CD8-positive, alpha-beta memory T cell (primary cell): ENCODE results near the gene LRRC4. TPM values are rescaled to one million over a fixed set of nuclear protein-coding genes. Genes with fewer than 3 reads are reported as not detected.
A peak's percentile ranks its signal among the peaks of the same experiment; 100 is the strongest.

ENCODE experiments used
- CTCF ChIA-PET: fragments of 350-600 bp; sonication (Branson Sonifier 250); formaldehyde crosslinking; loops from one replicate; lab custom pipeline; 2021; ENCODE audit warnings: antibody characterized with exemption; lab: Charles Lee
- POLR2A ChIA-PET: fragments of 350-600 bp; sonication (Branson Sonifier 250); formaldehyde crosslinking; loops from one replicate; lab custom pipeline; 2021; ENCODE audit warnings: antibody characterized with exemption; lab: Charles Lee
- DNase-seq, 5 donors: peaks; one replicate each; pipeline versions ENCODE4 v3.0.0 to v3.0.0-alpha.2; 2020 to 2022; ENCODE audit warnings: mixed read lengths in 1 of 5
- H3K27ac ChIP-seq: one replicate; pipeline ENCODE4 v1.7.0; 2013; ENCODE audit warnings: low read depth, mild to moderate bottlenecking, low read length, moderate library complexity
- H3K27me3 ChIP-seq: 2 replicates; pipeline ENCODE4 v1.7.0; 2013; ENCODE audit warnings: low read length, mild to moderate bottlenecking; ENCODE audit not compliant: insufficient read depth, poor library complexity, severe bottlenecking
- H3K36me3 ChIP-seq: 2 replicates; pipeline ENCODE4 v1.7.0; 2013; ENCODE audit warnings: mild to moderate bottlenecking, low read length, moderate library complexity; ENCODE audit not compliant: insufficient read depth
- H3K4me1 ChIP-seq: 2 replicates; pipeline ENCODE4 v1.7.0; 2013; ENCODE audit warnings: mild to moderate bottlenecking, low read length, moderate library complexity; ENCODE audit not compliant: insufficient read depth
- H3K4me3 ChIP-seq: 2 replicates; pipeline ENCODE4 v1.7.0; 2013; ENCODE audit warnings: mild to moderate bottlenecking, low read length
- H3K9me3 ChIP-seq: 2 replicates; pipeline ENCODE4 v1.7.0; 2013; ENCODE audit warnings: mild to moderate bottlenecking, low read length
- H3K27ac Mint-ChIP-seq, 8 donors: one replicate each; pipeline ENCODE4 v1.8.0; 2020 to 2021; ENCODE audit warnings: mixed read lengths in 8 of 8, mild to moderate bottlenecking in 6 of 8, inconsistent platforms in 3 of 8, moderate library complexity in 3 of 8
- H3K27me3 Mint-ChIP-seq, 2 donors: one replicate each; pipeline ENCODE4 v1.8.0; 2020 to 2021; ENCODE audit warnings: mixed read lengths in 2 of 2, mild to moderate bottlenecking in 1 of 2, moderate library complexity in 1 of 2
- H3K36me3 Mint-ChIP-seq, 3 donors: one replicate each; pipeline ENCODE4 v1.8.0; 2020 to 2021; ENCODE audit warnings: mixed read lengths in 3 of 3, inconsistent platforms in 1 of 3, mild to moderate bottlenecking in 1 of 3
- H3K4me1 Mint-ChIP-seq, 3 donors: one replicate each; pipeline ENCODE4 v1.8.0; 2020 to 2021; ENCODE audit warnings: mixed read lengths in 3 of 3, inconsistent platforms in 1 of 3, mild to moderate bottlenecking in 1 of 3
- H3K4me3 Mint-ChIP-seq, 7 donors: one replicate each; pipeline ENCODE4 v1.8.0; 2020 to 2021; ENCODE audit warnings: mixed read lengths in 7 of 7, mild to moderate bottlenecking in 6 of 7, moderate library complexity in 4 of 7, inconsistent platforms in 2 of 7
- H3K9me3 Mint-ChIP-seq, 5 donors: one replicate each; pipeline ENCODE4 v1.8.0; 2020 to 2022; ENCODE audit warnings: mixed read lengths in 5 of 5, mild to moderate bottlenecking in 3 of 5, moderate library complexity in 2 of 5, inconsistent platforms in 1 of 5
- polyA plus RNA-seq: library from polyadenylated mRNA; unstranded; fragments of 300-500 nt; fragmentation: Illumina TruSeq; gene quantifications from one replicate; pipeline ENCODE4 v1.2.3, GENCODE V29; 2021
- total RNA-seq, 2 experiments: library from RNA; stranded (reverse); gene quantifications; one replicate each; pipeline ENCODE4 v1.2.3, GENCODE V29; 2021

The LRRC4 gene
- total and polyA plus RNA-seq, 3 experiments from 2014 or later, result 0.15 to 0.51 TPM; not detected in 1

- H3K27ac ChIP-seq, result no peak overlapping the region
- no peaks in the 10 kb centered on the region for H3K4me1 ChIP-seq
- no peak overlapping the region for H3K4me3 ChIP-seq
- Mint-ChIP-seq H3K36me3 (peaks cover 8 to 16% (median 8%) of the 10 kb centered on the region in 3 donors), H3K4me3 (peak overlapping the region in 1 of 7 donors; percentile 51), H3K27me3 (peaks cover 12 to 15% of the 10 kb centered on the region in 2 donors), H3K4me1 (peaks cover 17 to 23% (median 20%) of the 10 kb centered on the region in 3 donors), H3K27ac (no peak overlapping the region), H3K9me3 (no peaks in the 10 kb centered on the region)
- POLR2A ChIA-PET, result no interaction called here
- DNase-seq, result no peak
- CTCF ChIA-PET, result no interaction called here
- H3K9me3 ChIP-seq, result no peaks in the 10 kb centered on the region
- peaks cover 3% of the 10 kb centered on the region for H3K36me3 ChIP-seq
- H3K27me3 ChIP-seq, result no peaks in the 10 kb centered on the region
Observed at GRCh38 chr7:128026551-128026950, 4.7 kb downstream of the LRRC4 start.

DNA sequence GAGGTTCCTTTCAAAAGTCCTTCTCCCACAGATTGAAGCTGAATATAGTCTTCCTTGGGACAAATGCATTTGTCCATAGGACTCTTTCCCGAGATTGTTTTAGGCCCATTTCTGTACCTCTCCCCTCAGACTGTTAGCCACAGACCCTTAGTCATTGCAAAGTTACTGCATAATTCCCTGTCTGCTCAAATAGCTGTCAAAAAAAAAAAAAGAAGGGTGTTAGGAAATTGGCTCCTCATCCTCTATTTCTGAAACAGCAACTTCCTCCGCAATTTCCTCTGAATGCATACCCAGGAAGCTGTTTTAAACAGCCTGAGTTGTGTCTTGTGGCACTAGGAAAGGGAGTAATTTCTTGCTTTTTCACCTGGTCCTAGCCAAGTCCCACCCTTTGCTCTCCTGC is 5.4 kb downstream of the LRRC4 start:
- Histone ChIP-seq H3K27me3 (no peaks in the 10 kb centered on the region), H3K36me3 (peaks cover 3% of the 10 kb centered on the region), H3K4me1 (no peaks in the 10 kb centered on the region), H3K27ac (no peak overlapping the region), H3K4me3 (no peak overlapping the region), H3K9me3 (no peaks in the 10 kb centered on the region)
- no peak overlapping the region for H3K27ac Mint-ChIP-seq
- H3K27me3 Mint-ChIP-seq, result peaks cover 12 to 15% of the 10 kb centered on the region in 2 donors
- no peak for DNase-seq
- peaks cover 16 to 23% (median 20%) of the 10 kb centered on the region in 3 donors for H3K4me1 Mint-ChIP-seq
- peaks cover 11 to 18% (median 12%) of the 10 kb centered on the region in 3 donors for H3K36me3 Mint-ChIP-seq
- POLR2A ChIA-PET, result no interaction called here
- no peaks in the 10 kb centered on the region for H3K9me3 Mint-ChIP-seq
- H3K4me3 Mint-ChIP-seq, result no peak overlapping the region
- CTCF ChIA-PET, result no interaction called here

GRCh38 chr7:128025380-128025779 is 5.9 kb downstream of the LRRC4 start:
- POLR2A ChIA-PET, result no interaction called here

GRCh38 chr7:128024151-128024550 is 7.1 kb downstream of the LRRC4 start:
- no peak for DNase-seq
- Mint-ChIP-seq H3K27ac (no peak overlapping the region), H3K27me3 (peaks cover 4 to 7% of the 10 kb centered on the region in 2 donors), H3K4me1 (peaks cover 3 to 12% (median 6%) of the 10 kb centered on the region in 3 donors), H3K9me3 (no peaks in the 10 kb centered on the region), H3K4me3 (no peak overlapping the region), H3K36me3 (peaks cover 12 to 26% (median 13%) of the 10 kb centered on the region in 3 donors)
- Histone ChIP-seq H3K27ac (no peak overlapping the region), H3K9me3 (no peaks in the 10 kb centered on the region), H3K36me3 (peaks cover 3% of the 10 kb centered on the region), H3K4me3 (no peak overlapping the region), H3K27me3 (no peaks in the 10 kb centered on the region), H3K4me1 (no peaks in the 10 kb centered on the region)
- ChIA-PET CTCF (interaction anchor here (0.7 kb wide), 1 partner anchor 1601 kb away, joined by 3 read pairs; no protein-coding TSS in a partner anchor), POLR2A (no interaction called here)

More at GRCh38 chr7:128025380-128025779, 5.9 kb downstream of the LRRC4 start:
- Histone ChIP-seq H3K9me3 (no peaks in the 10 kb centered on the region), H3K36me3 (peaks cover 3% of the 10 kb centered on the region), H3K27ac (no peak overlapping the region), H3K4me3 (no peak overlapping the region), H3K4me1 (no peaks in the 10 kb centered on the region), H3K27me3 (no peaks in the 10 kb centered on the region)
- Mint-ChIP-seq H3K27ac (no peak overlapping the region), H3K9me3 (no peaks in the 10 kb centered on the region), H3K4me1 (peaks cover 12 to 19% (median 15%) of the 10 kb centered on the region in 3 donors), H3K4me3 (no peak overlapping the region), H3K27me3 (peaks cover 11 to 12% of the 10 kb centered on the region in 2 donors), H3K36me3 (peaks cover 13 to 22% (median 14%) of the 10 kb centered on the region in 3 donors)
- DNase-seq, result no peak
- CTCF ChIA-PET, result no interaction called here

DNA sequence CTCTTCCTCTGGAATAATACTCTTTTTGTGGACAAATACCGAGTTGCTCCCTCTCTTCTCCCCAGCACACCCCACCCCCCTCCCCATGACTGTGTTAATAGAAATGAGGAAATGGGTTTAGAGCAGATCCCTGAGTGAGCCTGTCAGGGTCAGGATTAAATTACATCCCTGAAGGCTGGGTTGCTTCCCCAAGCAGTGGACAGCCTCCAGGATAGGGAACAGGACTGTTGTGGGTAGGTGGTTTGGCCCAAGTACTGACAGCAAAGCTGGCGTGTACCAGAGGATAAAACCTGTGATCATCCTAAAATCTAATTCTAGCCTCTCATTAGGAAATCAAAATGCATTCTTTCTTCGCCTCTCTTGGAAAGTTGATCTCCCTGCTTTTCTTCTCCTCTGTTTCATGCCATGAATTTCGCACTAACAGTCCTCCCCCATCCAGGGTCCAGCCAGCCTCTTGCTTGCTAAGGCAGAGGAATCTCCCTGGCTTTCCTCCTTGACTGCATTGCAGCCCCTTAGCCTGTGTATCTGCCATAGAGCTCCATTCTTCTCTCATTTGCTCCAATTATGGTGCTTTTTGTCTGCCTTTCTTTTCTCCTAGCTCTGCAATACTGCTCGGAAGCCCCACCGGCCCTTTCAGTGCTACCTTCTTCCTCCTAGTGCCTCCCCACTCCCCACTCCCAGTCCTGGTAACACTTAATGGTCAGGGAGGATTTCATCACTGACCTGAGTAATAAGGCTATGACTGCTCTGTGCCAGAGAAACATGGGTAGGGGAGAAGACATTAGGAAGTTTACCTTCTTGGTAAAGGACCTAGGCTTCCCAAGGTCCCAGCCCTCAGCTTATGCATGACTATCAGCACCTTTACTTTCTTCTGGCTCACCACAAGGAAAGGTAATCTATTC is 8.4 kb downstream of the LRRC4 start:
- H3K9me3 ChIP-seq, result no peaks in the 10 kb centered on the region
- Mint-ChIP-seq H3K27ac (no peak overlapping the region), H3K4me3 (peak overlapping the region in 1 of 7 donors; percentile 54), H3K27me3 (no peaks in the 10 kb centered on the region), H3K36me3 (peaks cover 6 to 23% (median 9%) of the 10 kb centered on the region in 3 donors), H3K4me1 (peaks cover 0 to 4% (median 4%) of the 10 kb centered on the region in 3 donors), H3K9me3 (no peaks in the 10 kb centered on the region)
- H3K36me3 ChIP-seq, result peaks cover 3% of the 10 kb centered on the region
- CTCF ChIA-PET, result no interaction called here
- DNase-seq, result no peak
- POLR2A ChIA-PET, result no interaction called here
- H3K27me3 ChIP-seq, result no peaks in the 10 kb centered on the region
- H3K4me1 ChIP-seq, result no peaks in the 10 kb centered on the region
- no peak overlapping the region for H3K27ac ChIP-seq
- H3K4me3 ChIP-seq, result no peak overlapping the region

DNA sequence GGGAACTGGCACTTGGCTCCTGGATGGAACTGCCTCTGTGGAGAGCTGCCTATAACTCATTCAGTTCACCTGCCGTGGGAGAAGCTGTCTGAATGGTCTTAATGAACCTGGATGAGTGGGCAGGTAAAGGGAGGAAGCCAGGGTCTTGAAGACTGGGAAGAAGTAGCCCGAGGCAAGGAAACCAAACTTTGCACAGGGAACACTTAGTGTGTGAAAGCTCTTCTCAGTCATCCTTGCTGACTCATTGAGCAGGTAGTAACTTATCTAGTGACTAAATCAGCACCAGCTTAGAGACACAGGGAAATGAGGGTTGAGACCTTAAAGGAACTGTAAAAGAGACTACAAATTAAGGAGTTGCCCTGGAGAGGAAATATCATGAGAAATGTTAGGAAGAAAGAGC is 9.9 kb downstream of the LRRC4 start:
- Histone ChIP-seq H3K27ac (no peak overlapping the region), H3K4me3 (no peak overlapping the region), H3K4me1 (no peaks in the 10 kb centered on the region), H3K36me3 (peaks cover 3% of the 10 kb centered on the region), H3K27me3 (no peaks in the 10 kb centered on the region), H3K9me3 (no peaks in the 10 kb centered on the region)
- no peak overlapping the region for H3K4me3 Mint-ChIP-seq
- H3K27me3 Mint-ChIP-seq, result no peaks in the 10 kb centered on the region
- ChIA-PET CTCF (no interaction called here), POLR2A (no interaction called here)
- H3K4me1 Mint-ChIP-seq, result peaks cover 0 to 4% (median 0%) of the 10 kb centered on the region in 3 donors
- H3K9me3 Mint-ChIP-seq, result no peaks in the 10 kb centered on the region
- peak overlapping the region in 1 of 8 donors; percentile 28 for H3K27ac Mint-ChIP-seq
- DNase-seq, result no peak
- peaks cover 6 to 28% (median 9%) of the 10 kb centered on the region in 3 donors for H3K36me3 Mint-ChIP-seq

- POLR2A ChIA-PET, result no interaction called here
- no peaks in the 10 kb centered on the region for H3K4me1 ChIP-seq
- peaks cover 3% of the 10 kb centered on the region for H3K36me3 ChIP-seq
- no peaks in the 10 kb centered on the region for H3K27me3 ChIP-seq
- no peak overlapping the region for H3K4me3 ChIP-seq
- H3K4me1 Mint-ChIP-seq, result peaks cover 0 to 4% (median 0%) of the 10 kb centered on the region in 3 donors
- no peaks in the 10 kb centered on the region for H3K27me3 Mint-ChIP-seq
- no peak overlapping the region for H3K27ac Mint-ChIP-seq
- H3K27ac ChIP-seq, result no peak overlapping the region
- H3K9me3 Mint-ChIP-seq, result no peaks in the 10 kb centered on the region
- no peak overlapping the region for H3K4me3 Mint-ChIP-seq
- H3K36me3 Mint-ChIP-seq, result peaks cover 6 to 26% (median 9%) of the 10 kb centered on the region in 3 donors
- DNase-seq, result no peak
- H3K9me3 ChIP-seq, result no peaks in the 10 kb centered on the region
- CTCF ChIA-PET, result no interaction called here
Observed at GRCh38 chr7:128020159-128020558, 11.1 kb downstream of the LRRC4 start.

DNA sequence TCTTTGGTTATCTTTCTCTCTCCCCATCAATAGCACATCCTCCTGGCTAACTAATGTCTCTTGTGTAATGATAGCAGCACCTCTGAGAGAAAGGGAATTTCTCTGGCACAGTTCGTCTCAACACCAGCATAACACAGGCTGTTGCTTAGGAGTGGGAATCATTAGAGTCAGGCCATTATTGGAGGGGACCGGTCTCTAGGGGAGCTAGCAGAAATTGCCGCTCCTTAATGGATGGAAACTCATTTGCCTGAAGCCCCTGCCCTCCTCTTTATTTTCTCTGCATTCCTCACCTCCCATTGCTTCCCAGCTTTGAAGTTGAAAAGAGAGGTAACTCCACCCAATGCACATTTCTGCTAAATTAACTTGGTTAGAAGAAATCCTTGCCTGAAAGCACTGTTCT is 11.9 kb downstream of the LRRC4 start:
- no peaks in the 10 kb centered on the region for H3K9me3 ChIP-seq
- Mint-ChIP-seq H3K4me3 (no peak overlapping the region), H3K27me3 (no peaks in the 10 kb centered on the region), H3K27ac (no peak overlapping the region), H3K9me3 (no peaks in the 10 kb centered on the region), H3K4me1 (peaks cover 0 to 4% (median 0%) of the 10 kb centered on the region in 3 donors), H3K36me3 (peaks cover 6 to 30% (median 9%) of the 10 kb centered on the region in 3 donors)
- no peaks in the 10 kb centered on the region for H3K27me3 ChIP-seq
- H3K4me3 ChIP-seq, result no peak overlapping the region
- no peak overlapping the region for H3K27ac ChIP-seq
- CTCF ChIA-PET, result interaction anchor here (1.3 kb wide), 1 partner anchor 9 kb away, joined by 3 read pairs; no protein-coding TSS in a partner anchor
- H3K36me3 ChIP-seq, result peaks cover 3% of the 10 kb centered on the region
- no peak for DNase-seq
- POLR2A ChIA-PET, result no interaction called here
- no peaks in the 10 kb centered on the region for H3K4me1 ChIP-seq
